NCI-H1092 (cell line): Measurements from ENCODE around the gene SLC35A5.

Experiments
- DNase-seq: peaks from one replicate; lab custom pipeline; 2025; lab: John Stamatoyannopoulos, UW

The SLC35A5 gene

GRCh38 chr3:112572701-112573100, 10.9 kb downstream of the SLC35A5 start:
- no peak for DNase-seq

- DNase-seq = no peak
These were observed 17.4 kb downstream of the SLC35A5 start for GRCh38 chr3:112579232-112579631.

GRCh38 chr3:112579697-112580096, 17.9 kb downstream of the SLC35A5 start:
- DNase-seq = no peak

- peak; percentile 1 for DNase-seq
These were observed 20.5 kb downstream of the SLC35A5 start for GRCh38 chr3:112582244-112582874.

GRCh38 chr3:112583105-112583504, 21.3 kb downstream of the SLC35A5 start:
- no peak for DNase-seq

GRCh38 chr3:112585782-112586181, 23.9 kb downstream of the SLC35A5 start:
- DNase-seq = no peak

- no peak for DNase-seq
These were observed 25.5 kb downstream of the SLC35A5 start for GRCh38 chr3:112587336-112587735.

GRCh38 chr3:112593258-112593657, 31.4 kb downstream of the SLC35A5 start:
- DNase-seq = no peak

- DNase-seq = no peak
These were observed 33.0 kb downstream of the SLC35A5 start for GRCh38 chr3:112594856-112595255.

- DNase-seq = no peak
These were observed 36.1 kb downstream of the SLC35A5 start for GRCh38 chr3:112597945-112598344.

GRCh38 chr3:112598731-112599130, 36.9 kb downstream of the SLC35A5 start:
- DNase-seq = no peak

GRCh38 chr3:112602217-112602838, 40.5 kb downstream of the SLC35A5 start:
- DNase-seq = no peak

GRCh38 chr3:112604536-112604935, 42.7 kb downstream of the SLC35A5 start:
- no peak for DNase-seq

GRCh38 chr3:112605285-112605684, 43.4 kb downstream of the SLC35A5 start:
- peak; percentile 3 for DNase-seq

GRCh38 chr3:112606098-112606497, 44.3 kb downstream of the SLC35A5 start:
- DNase-seq = no peak

GRCh38 chr3:112607863-112608262, 46.0 kb downstream of the SLC35A5 start:
- no peak for DNase-seq

GRCh38 chr3:112610121-112610520, 48.3 kb downstream of the SLC35A5 start:
- DNase-seq = no peak

GRCh38 chr3:112611752-112612515, 50.1 kb downstream of the SLC35A5 start:
- DNase-seq = no peak

- no peak for DNase-seq
These were observed 54.3 kb downstream of the SLC35A5 start for GRCh38 chr3:112615989-112616731.

GRCh38 chr3:112617285-112617684, 55.4 kb downstream of the SLC35A5 start:
- no peak for DNase-seq

GRCh38 chr3:112619295-112619694, 57.5 kb downstream of the SLC35A5 start:
- no peak for DNase-seq

GRCh38 chr3:112623213-112623612, 61.4 kb downstream of the SLC35A5 start:
- DNase-seq = no peak
